Stomach (tissue), 4 donors: ENCODE data around the gene TAF1C.

ENCODE experiments used
- CTCF ChIP-seq, 7 experiments: fragments of 450-650 bp in 4 of 7; fragments of 200-600 bp in 3 of 7; sonication (generic) in 3 of 7; IDR thresholded peaks; one replicate each; pipeline ENCODE4 v1.5.1; 2016 to 2019; ENCODE audit warnings: antibody characterized with exemption in 7 of 7, control low read depth in 2 of 7, mild to moderate bottlenecking in 1 of 7
- EP300 ChIP-seq: sonication (generic); formaldehyde crosslinking; IDR thresholded peaks from one replicate; pipeline ENCODE4 v1.6.1; 2017; ENCODE audit warnings: antibody characterized with exemption
- POLR2A ChIP-seq, 4 donors: fragments of 450-650 bp; IDR thresholded peaks; one replicate each; pipeline ENCODE4 v1.6.1; 2016; ENCODE audit warnings: antibody characterized with exemption in 4 of 4, control low read depth in 2 of 4, mild to moderate bottlenecking in 1 of 4, moderate library complexity in 1 of 4
- POLR2AphosphoS5 ChIP-seq, 3 donors: sonication (generic); formaldehyde crosslinking; IDR thresholded peaks; one replicate each; pipeline ENCODE4 v1.6.1; 2016; ENCODE audit warnings: antibody characterized with exemption in 3 of 3

GRCh38 chr16:84190731-84191388 is 4.0 kb upstream of the TAF1C start, which contains the start of gene ADAD2:
- no peak for TF ChIP-seq POLR2A (IDR thresholded peaks at IDR 0.05)
- TF ChIP-seq CTCF (IDR thresholded peaks at IDR 0.05): no peak
- TF ChIP-seq POLR2AphosphoS5 (IDR thresholded peaks at IDR 0.05): no peak
- TF ChIP-seq EP300: no peak
